Right atrium auricular region (tissue), 2 donors: ENCODE data around the gene RIPK4. TPM values are rescaled to one million over a fixed set of nuclear protein-coding genes. Genes with fewer than 3 reads are reported as not detected.

Experiments used
- DNase-seq: peaks from one replicate; pipeline ENCODE4 v3.0.0-alpha.2; 2019; ENCODE audit warnings: low spot score
- H3K27ac ChIP-seq, 2 donors: fragments of 200-600 bp; sonication (generic); 1 replicate in 1 of 2; 2 replicates in 1 of 2; pipeline ENCODE4 v1.5.1; 2016 to 2019
- H3K27me3 ChIP-seq, 2 donors: fragments of 200-600 bp; sonication (generic); one replicate each; pipeline versions ENCODE4 v1.5.1 to v1.6.0; 2017 to 2019
- H3K36me3 ChIP-seq: fragments of 200-600 bp; sonication (generic); one replicate; pipeline ENCODE4 v1.5.1; 2016
- H3K4me1 ChIP-seq, 2 donors: fragments of 200-600 bp; sonication (generic); one replicate each; pipeline versions ENCODE4 v1.5.1 to v1.6.0; 2017 to 2019
- H3K4me3 ChIP-seq, 2 donors: fragments of 200-600 bp; sonication (generic); 1 replicate in 1 of 2; 2 replicates in 1 of 2; pipeline ENCODE4 v1.5.1; 2017 to 2019; ENCODE audit warnings: mild to moderate bottlenecking in 1 of 2, moderate library complexity in 1 of 2
- H3K9me3 ChIP-seq, 2 donors: fragments of 200-600 bp; sonication (generic); one replicate each; pipeline ENCODE4 v1.5.1; 2019
- total RNA-seq, 2 donors: library from RNA; depleted of rRNA; stranded (reverse); fragments of >200 nt; gene quantifications; one replicate each; pipeline ENCODE4 v1.1.0, GENCODE V29; 2016
- TF ChIP-seq, protein P1 (sequence below), 2 donors: fragments of 200-600 bp; sonication (generic); IDR thresholded peaks; one replicate each; pipeline ENCODE4 v1.5.1; 2019; ENCODE audit warnings: antibody characterized with exemption in 2 of 2

Gene RIPK4
- total RNA-seq, 2 donors from 2014 or later = 2.1 to 3.5 TPM

DNA sequence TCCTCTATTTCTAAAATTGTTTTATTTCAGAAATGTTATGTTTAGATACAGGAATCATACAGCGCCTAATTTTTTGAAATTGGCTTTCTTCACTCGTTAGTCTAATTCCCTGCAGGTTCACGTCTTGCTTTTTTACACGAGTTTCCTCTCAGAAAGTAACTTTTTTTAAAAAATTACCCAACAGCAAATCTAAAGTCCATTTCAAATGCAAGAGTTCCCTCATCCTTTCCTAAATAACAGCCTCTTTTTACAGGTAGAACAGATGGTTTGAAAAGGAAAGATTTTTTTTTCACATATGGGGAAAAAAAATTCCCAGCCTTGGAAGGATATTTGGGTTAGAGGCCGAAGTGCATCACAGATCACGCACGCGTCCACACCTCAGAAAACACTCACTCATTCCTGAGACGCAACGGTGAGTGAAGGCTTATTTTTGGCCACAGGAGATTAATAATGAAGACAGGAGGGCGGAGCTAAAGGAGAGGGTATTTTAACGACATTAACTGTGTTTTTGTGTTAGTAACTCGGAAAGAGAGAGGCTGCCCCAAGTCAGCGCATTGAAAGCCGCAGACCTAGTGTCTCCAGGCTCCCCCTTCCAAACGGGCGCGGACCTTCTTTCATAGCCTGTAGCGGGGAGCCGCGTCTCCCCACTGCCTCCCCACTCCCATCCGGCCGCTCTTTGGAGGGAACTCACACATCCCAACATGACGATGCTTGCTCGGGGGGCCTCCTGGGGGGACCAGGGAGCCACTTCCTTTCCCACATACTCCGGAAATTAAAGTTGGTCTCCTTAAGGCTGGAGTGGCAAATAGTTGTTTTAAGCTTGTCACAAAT is 969 bp upstream of the RIPK4 start:
- Histone ChIP-seq H3K27ac (peak overlapping the region in 1 of 2 donors; percentile 2), H3K4me3 (peak overlapping the region in 1 of 2 donors; percentile 55), H3K4me1 (peaks cover 0 to 35% of the 10 kb centered on the region in 2 donors), H3K36me3 (no peaks in the 10 kb centered on the region), H3K27me3 (peaks cover 5 to 30% of the 10 kb centered on the region in 2 donors), H3K9me3 (no peaks in the 10 kb centered on the region)
- TF ChIP-seq, protein P1, sequence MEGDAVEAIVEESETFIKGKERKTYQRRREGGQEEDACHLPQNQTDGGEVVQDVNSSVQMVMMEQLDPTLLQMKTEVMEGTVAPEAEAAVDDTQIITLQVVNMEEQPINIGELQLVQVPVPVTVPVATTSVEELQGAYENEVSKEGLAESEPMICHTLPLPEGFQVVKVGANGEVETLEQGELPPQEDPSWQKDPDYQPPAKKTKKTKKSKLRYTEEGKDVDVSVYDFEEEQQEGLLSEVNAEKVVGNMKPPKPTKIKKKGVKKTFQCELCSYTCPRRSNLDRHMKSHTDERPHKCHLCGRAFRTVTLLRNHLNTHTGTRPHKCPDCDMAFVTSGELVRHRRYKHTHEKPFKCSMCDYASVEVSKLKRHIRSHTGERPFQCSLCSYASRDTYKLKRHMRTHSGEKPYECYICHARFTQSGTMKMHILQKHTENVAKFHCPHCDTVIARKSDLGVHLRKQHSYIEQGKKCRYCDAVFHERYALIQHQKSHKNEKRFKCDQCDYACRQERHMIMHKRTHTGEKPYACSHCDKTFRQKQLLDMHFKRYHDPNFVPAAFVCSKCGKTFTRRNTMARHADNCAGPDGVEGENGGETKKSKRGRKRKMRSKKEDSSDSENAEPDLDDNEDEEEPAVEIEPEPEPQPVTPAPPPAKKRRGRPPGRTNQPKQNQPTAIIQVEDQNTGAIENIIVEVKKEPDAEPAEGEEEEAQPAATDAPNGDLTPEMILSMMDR (IDR thresholded peaks at IDR 0.05) = no peak
- no peak for DNase-seq

DNA sequence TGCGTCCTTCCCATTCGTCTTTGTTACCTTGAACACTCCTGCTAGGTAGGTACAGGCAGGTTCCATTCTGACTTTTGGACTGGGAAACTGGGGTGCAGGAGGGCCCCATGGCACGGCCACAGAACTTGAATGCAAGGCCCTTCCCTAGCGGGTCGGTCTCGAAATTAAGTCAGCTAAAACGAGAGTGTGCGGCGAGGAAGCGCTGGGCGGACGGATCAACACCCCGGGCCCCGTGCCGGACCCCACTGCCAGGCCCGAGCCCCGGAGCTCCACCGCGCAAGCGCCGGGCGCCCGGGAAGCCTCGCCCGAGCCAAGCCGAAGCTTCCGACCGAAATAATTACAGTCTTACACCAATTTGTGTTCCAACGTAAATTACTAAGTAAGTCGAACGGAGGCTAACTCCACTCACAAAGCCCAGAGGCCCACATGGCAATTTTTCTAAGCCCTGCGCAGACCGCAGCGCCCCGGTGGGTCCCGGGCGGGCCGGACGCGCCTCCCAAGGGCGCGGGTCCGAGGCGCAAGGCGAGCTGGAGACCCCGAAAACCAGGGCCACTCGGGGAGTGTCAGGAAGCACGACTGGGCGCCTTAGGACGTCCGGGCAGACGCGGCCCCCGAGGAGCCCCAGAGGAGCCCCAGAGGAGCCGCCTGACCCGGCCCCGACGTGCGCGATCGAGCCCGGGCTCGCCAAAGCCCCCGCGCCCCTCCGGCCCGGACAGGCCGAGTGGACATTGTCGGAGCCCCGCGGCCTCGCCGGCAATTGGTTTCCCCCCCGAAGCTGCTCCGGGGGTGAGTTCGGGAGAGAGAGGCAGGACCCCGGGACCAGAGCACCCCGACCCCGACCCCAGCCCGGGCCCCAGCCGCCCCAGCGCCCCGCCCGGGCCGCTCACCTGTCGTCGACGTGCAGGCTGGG is 624 bp downstream of the RIPK4 start:
- DNase-seq = no peak
- H3K4me3 ChIP-seq = peak overlapping the region; percentile 49 to 55
- H3K36me3 ChIP-seq = no peaks in the 10 kb centered on the region
- H3K4me1 ChIP-seq = peaks cover 0 to 48% of the 10 kb centered on the region in 2 donors
- peak overlapping the region; percentile 61 to 68 for H3K27ac ChIP-seq
- H3K27me3 ChIP-seq = peaks cover 5 to 30% of the 10 kb centered on the region in 2 donors
- H3K9me3 ChIP-seq = no peaks in the 10 kb centered on the region
- TF ChIP-seq, protein P1 (IDR thresholded peaks at IDR 0.05) = no peak

DNA sequence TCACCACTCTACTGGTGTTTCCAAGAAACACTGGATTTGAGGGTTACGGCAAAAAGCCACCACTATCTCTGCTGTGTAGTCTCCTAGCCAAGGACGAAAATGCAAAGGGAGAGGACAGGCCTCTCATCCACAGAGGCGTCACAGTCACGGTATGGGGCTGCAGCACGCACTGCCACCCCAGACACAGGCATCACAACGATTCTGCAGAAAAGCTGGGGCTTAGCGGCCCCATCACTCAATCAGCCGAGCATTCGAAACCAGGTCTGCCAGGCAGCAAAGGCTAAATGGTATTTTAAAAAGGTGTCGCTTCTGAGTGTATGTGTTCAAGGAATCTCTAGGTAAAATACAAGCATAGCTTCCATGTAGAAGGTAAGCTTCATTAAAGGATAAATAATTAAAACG is 1.4 kb downstream of the RIPK4 start:
- peaks cover 5 to 30% of the 10 kb centered on the region in 2 donors for H3K27me3 ChIP-seq
- H3K36me3 ChIP-seq = no peaks in the 10 kb centered on the region
- no peak for DNase-seq
- TF ChIP-seq, protein P1 (IDR thresholded peaks at IDR 0.05) = no peak
- H3K4me1 ChIP-seq = peaks cover 0 to 55% of the 10 kb centered on the region in 2 donors
- no peaks in the 10 kb centered on the region for H3K9me3 ChIP-seq
- H3K27ac ChIP-seq = no peak overlapping the region
- no peak overlapping the region for H3K4me3 ChIP-seq

DNA sequence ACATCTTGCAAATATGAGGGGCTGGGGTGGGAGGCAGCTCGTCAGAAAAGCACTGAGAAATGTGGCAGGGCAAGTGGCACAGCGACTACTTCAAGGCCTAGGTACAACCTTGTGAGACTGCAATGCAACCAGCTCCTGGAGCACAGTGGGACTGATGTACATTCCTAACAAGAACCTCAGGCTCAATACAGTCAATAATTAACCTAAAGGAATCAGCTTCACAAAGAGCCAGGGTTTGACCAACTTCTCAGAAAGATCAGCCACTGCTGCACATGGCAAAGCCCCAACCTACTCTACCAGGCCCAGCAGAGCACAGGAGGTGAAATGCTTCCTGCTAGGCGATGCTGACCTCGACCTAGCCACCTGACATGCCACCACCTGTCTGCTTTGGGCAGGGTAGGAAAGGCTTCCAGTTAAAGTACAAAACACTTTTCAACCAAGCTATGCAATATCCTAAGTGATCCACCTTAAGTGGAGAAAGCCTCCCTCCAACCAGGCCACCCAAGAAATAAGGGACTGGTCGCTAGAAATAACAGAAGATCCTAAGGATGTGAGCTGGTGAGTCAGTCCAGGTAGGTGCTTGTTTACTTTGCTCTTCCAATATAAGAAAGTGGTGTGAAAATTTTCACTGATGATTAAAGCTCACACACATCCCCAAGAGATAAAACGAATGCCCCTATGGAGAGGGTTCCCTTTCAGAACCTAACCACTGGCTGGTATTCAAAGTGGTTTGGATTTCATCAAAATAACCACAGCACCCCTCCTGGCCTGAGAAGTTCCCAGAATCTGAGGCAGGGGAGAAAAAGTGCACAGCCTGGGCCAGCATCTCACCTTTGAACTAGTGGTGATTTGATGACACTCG is 2.1 kb downstream of the RIPK4 start:
- Histone ChIP-seq H3K4me3 (no peak overlapping the region), H3K27me3 (peaks cover 5 to 30% of the 10 kb centered on the region in 2 donors), H3K9me3 (no peaks in the 10 kb centered on the region), H3K36me3 (no peaks in the 10 kb centered on the region), H3K27ac (no peak overlapping the region), H3K4me1 (peaks cover 0 to 55% of the 10 kb centered on the region in 2 donors)
- DNase-seq = no peak
- TF ChIP-seq, protein P1 (IDR thresholded peaks at IDR 0.05) = no peak

DNA sequence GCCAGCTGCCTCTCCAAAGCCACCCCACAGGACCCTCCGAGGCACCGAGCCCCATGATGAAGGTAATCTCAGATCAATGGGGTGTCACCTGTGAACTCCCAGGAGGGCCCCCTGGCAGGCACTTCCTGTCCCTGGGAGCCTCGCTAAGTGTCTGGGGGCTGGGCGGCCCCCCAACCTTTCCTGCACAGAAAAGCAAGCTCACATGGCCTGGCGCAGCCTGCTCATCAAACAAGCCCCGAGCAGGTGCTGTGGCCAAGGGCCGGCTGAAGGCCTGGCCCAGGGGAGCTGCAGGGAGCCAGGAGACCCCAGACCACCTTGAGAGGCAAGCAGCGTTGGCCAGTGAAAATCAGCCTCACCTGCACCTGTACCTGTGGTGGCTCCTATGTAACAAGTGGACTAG is 2.9 kb downstream of the RIPK4 start:
- Histone ChIP-seq H3K27ac (no peak overlapping the region), H3K4me3 (no peak overlapping the region), H3K36me3 (no peaks in the 10 kb centered on the region), H3K4me1 (peaks cover 0 to 52% of the 10 kb centered on the region in 2 donors), H3K27me3 (peaks cover 5 to 27% of the 10 kb centered on the region in 2 donors), H3K9me3 (no peaks in the 10 kb centered on the region)
- DNase-seq = no peak
- TF ChIP-seq, protein P1 (IDR thresholded peaks at IDR 0.05) = no peak
